ENCODE results near the gene CLEC3A.
A peak's percentile ranks its signal among the peaks of the same experiment; 100 is the strongest.
"Not testable (repeated sequence)": the region's sequence is repeated elsewhere in the genome, so short reads cannot be mapped to it uniquely, and the experiment has no call there.

Gene CLEC3A, protein sequence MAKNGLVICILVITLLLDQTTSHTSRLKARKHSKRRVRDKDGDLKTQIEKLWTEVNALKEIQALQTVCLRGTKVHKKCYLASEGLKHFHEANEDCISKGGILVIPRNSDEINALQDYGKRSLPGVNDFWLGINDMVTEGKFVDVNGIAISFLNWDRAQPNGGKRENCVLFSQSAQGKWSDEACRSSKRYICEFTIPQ

DNA sequence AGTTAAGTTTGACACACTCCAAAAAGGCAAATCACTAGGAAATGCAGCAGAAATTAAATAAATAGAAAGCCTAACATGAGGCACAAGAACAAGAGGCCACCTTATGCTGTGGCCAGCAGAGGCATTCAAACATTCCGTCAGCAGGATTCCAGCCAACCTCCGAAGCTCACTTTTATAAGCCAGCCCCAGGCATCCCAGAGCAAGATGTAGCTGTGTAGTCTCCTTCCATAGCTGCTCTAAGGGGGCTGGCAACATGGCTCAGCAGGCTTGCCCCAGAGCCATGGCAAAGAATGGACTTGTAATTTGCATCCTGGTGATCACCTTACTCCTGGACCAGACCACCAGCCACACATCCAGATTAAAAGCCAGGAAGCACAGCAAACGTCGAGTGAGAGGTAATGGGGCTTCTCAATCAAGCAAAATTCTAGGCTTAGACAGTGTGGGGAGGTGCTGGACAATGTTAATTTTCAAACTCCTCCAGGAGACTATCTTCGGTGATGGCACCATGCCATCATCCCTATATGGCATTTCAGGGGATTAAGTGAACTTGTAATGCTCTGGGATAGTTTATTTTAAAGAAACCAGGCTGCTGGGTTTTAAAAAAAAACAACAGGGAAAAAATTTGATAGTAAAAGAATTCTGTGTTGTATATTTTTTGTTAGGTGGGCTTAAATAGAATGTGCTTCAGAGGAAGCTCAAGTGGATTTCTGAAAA is at the start of gene CLEC3A:
Gene CLEC3A (plus strand): TSS at position 202 of the 714 bp plus-strand sequence. CDS start 79 bp downstream, at position 281.
- DNase-seq (ENCODE audit: low spot score) = no peak

DNA sequence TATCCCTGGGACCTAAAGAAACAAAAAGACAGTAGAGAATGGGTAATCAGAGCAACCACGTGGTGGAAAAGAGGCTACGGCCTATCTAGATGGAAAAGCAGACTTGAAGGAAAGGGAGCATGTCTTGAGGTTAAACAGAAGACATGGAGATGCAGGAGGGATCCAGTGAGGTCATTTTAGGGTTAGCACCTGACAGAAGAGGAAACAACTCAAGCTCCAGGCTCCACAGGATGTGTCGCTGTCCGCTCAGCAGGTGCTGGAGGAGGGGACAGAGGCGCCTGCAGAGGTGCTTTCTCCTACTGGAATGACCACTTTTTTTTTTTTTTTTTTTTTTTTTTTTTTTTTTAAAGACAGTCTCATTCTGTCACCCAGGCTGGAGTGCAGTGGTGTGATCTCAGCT is 47.5 kb upstream of the CLEC3A start:
- peak; percentile 17 for DNase-seq (ENCODE audit: low spot score)

- DNase-seq (ENCODE audit: low spot score) = peak; percentile 3
Observed at GRCh38 chr16:77975942-77976341, 46.4 kb upstream of the CLEC3A start.

DNA sequence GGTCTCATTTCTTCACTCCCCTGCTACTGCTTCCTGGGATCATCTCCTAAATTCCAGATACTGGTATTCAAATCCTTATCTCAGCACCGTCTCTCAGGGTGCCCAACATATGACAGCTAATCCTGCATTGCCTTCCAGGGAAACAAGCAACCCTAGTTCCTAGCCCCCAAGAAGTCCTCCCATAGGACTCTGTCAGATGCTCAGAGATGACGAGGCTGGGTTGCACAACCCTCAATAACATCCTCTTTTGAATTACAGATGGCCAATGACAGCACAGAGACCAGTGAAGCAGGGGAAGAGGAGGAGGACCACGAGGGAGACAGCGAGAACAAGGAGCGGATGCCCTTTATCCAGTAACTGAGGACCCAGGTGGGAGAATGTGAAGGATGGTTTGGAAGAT is 45.0 kb upstream of the CLEC3A start:
- no peak for DNase-seq (ENCODE audit: low spot score)

GRCh38 chr16:77985111-77985510 is 37.2 kb upstream of the CLEC3A start:
- no peak for DNase-seq (ENCODE audit: low spot score)

DNA sequence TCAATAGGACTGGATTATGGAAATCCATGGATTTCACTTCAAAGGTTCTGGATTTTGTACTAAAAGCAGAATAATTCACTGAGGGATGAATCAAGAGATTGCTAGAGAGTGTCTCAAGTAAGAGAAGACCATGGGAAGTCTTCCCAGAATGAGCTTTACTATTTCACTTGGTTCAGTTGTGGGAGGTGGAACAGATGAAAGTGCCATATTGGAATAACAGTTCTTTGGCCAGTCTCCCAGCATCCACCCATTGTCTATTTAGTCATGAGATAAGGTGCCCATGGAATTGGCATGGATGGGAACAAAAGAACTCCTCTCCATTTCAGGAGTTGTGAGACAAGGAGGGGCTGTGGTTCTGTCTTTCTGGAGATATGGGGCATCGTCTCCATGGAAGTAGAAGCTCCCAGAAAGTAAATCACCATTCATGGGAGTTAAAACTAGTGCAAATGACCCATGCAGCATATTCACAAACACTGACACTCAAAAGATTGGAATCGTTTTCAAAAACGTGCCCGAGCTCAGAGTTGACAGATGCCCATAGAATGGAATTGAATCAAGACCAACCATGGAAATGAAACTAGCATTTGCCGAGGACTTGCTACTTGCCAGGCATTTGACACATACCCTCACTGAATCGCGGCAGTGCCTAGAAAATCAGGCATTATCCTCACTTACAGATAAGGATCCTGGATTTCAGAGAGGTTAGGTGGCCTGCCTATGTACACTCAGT is 36.2 kb upstream of the CLEC3A start:
- no peak for DNase-seq (ENCODE audit: low spot score)

GRCh38 chr16:77987810-77988209 is 34.5 kb upstream of the CLEC3A start:
- DNase-seq (ENCODE audit: low spot score) = no peak

DNA sequence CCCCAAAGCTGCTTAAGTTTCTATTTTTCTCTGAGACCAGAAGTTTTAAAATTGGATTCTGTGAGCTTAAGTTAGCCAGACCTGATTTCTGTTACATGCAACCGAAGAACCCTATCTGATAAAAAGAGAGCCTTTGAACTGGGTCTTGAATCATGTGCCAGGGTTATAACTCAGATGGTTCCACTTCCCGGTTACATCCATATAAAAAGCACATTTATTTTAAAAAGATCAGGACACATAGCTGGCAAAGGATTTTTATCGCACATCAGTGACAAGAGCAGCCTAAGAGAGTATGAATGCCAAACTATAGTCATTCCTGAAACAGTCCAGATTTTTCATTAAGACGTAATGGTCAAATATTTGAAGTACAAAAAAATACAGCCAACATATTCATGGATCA is 32.5 kb upstream of the CLEC3A start:
- no peak for DNase-seq (ENCODE audit: low spot score)

DNA sequence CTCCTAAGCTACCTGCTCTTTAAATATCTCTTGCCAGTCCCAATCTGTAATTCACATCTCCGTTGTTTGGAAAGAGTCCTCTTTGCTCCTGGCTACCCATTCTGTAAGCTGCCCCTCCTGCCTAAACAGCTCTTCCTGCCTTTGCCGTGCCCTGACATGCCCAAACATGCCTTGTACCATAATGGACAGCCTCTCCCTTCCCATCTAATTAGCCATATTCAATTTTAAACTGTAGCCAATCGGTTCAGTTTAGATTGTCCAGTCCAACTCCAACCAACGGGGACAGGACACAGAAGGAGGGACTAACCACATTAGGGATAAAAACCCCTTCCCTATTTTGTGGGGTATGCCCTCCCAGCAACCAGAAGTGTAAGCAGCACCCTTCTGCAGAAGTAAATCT is 30.6 kb upstream of the CLEC3A start:
- DNase-seq (ENCODE audit: low spot score) = no peak

GRCh38 chr16:77992381-77992780 is 30.0 kb upstream of the CLEC3A start:
- DNase-seq (ENCODE audit: low spot score) = not testable (repeated sequence)

DNA sequence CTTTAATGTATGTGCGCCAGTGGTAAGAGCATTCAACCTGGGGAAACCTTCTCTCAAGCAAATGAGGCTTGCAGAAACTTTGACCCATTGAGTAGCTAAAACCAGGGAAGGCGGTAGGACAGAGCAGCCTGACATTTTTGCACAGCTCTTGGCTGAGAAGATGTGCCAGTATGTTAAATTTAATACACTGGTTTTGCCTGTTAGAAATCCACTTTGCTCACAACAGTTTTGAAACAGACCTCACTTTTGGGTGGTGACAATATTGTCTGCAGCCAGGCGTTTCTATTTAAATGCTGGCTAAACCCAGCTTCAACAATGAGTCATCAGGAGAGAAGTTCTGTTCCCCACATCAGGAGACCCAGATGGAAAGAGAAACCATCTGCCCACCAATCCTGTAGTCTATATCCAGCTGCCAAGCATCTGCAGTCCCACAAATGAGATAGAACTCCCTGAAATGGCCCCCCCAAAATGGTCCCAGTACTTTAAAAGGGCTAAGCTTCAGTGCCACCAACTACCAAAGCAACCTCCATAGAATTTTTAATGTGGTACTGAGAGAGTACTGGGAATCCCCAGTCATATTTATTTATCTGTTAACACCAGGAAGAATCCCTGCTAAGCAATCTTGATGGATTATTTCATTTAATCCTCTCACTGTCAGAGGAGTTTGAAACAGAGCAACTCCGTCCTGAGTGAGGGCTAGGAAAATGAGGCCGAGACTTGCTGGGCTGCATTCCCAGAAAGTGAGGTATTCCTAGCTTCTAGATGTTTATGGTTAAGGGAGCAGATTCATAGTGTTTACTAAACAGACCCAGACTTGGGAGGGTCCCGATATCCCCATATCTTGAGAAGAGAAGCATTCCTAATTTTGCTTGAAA is 29.0 kb upstream of the CLEC3A start:
- peak; percentile 31 for DNase-seq (ENCODE audit: low spot score)

GRCh38 chr16:77995843-77996455 is 26.4 kb upstream of the CLEC3A start:
- no peak for DNase-seq (ENCODE audit: low spot score)

GRCh38 chr16:77998350-77999023 is 23.9 kb upstream of the CLEC3A start:
- DNase-seq (ENCODE audit: low spot score) = no peak

DNA sequence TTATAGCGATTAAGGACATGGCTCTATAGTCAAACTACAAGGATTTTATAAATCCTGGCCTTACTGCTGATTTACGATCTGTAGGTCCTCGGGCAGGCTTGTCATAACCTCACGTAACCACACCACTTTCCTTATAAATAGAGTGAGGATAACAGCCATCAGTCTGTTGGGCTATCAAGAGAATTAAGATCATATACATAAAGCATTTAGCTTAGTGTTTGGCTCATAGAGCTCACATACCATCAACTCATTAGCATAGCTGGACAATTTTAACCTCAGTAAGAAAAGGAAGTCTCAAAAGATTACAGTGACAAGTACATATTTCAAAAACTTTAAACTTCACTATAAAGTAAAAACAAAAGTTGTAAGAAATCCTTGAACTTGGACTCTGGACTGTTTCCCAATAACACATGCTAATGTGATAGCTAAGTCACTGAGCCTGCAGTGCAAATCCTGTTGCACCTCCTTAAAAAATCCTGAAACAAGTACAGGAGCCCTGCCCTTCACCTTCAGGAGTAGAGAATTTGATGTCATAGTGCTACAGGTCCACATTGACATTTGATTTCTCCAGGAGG is 20.8 kb upstream of the CLEC3A start:
- DNase-seq (ENCODE audit: low spot score) = no peak

DNA sequence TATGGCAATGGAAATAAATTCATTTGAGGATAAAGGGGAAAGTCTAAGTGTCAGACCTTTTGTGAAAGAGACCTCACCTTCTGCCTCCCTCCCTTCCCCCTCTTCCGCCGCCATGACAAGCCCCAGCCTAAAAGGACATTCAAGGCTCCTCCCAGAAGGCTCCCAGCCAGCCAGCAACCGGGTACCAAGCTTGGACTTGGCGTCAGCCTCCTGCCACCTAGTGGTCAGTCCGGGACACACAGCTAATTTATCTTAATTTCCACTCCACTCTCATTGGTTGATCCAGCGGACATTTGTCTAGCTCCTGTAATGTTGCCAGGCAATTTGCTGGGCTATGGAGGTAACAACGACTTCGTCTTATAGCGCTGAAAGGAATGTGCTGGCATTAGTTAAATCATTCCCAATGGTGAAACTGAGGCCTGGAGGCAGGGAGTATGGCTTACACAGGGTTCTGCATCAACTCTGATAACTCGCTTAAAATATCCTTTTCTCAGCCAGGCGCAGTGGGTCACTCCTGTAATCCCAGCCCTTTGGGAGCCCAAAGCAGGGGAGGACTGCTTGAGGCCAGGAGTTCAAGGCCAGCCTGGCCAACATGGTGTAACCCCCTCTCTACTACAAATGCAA is 19.3 kb upstream of the CLEC3A start:
- DNase-seq (ENCODE audit: low spot score) = peak; percentile 83

DNA sequence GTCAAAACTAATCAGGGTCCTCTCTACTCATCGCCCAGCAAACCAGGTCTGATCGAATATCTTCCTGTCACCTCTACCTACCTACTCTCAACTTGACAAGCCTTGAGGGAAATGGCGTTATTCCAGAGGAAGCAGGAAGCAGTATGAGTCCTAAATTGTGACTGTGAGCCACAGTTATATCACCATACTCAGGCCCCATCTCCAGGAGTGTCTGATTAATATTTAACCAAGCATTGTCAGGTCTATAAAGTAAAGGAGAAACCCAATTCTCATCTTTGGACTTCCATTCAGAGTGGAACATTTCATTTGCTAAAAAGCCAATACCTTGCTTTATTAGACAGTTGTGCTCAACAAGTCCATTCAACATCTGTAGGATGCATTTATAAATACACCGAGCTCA is 17.8 kb upstream of the CLEC3A start:
- DNase-seq (ENCODE audit: low spot score) = peak; percentile 16

DNA sequence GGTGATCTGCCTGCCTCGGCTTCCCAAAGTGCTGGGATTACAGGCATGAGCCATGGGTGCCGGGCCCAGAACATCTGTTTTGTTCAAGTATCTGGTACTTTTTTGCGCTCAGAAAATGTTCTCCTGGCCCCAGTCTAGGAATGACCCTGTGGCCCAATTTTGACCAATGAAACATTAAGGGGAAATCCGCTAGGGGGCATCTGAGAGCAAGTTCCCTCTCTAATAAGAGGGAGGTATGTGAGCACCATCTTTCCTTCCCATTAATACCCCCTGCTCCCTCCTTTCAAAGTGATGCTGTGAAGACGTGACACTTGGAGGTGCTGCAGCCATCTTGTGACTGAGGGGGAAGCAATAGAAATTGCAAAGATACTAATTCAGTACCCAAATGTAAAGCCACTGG is 16.5 kb upstream of the CLEC3A start:
- DNase-seq (ENCODE audit: low spot score) = no peak

DNA sequence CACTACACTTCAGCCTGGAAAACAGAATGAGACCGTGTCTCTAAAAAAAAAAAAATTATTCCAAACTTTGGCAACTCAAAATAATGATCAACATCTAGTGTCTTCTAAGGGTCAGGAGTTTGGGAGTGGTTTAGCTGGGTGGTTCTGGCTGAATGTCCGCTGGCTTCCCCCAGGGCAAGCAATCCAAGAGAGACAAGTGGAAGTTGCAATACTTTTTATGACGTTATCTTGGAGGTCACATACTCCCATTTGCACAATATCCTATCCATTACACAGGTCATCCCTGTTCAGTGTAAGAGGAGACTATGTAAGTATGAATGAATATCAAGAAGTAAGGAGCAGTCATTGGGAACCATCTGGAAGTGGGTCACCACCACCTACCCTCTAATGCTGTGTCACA is 15.2 kb upstream of the CLEC3A start:
- DNase-seq (ENCODE audit: low spot score) = no peak

GRCh38 chr16:78024159-78024558 is 1.8 kb downstream of the CLEC3A start:
- DNase-seq (ENCODE audit: low spot score) = no peak

DNA sequence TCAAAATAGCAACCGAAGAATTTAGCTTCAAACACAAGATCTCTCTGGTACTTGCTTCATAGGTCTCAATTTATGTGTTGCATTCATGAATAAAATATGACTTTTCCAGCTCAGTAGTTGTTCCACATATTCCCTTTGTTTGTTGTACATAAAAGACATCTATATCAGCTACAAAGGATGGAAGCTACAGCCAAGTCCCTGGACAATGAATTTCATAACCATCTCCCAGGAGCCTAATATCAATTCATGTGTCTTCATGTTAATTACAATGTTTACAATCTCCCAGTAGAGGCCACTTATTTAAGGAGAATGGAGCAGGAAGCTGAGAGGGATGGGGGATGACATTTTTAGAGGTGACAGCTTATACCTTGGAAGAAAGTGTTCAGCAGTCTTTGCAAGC is 3.3 kb downstream of the CLEC3A start:
- no peak for DNase-seq (ENCODE audit: low spot score)
